Measurements from ENCODE around the gene HBEGF. TPM values are rescaled to one million over a fixed set of nuclear protein-coding genes. Genes with fewer than 3 reads are reported as not detected.

The HBEGF gene
- total RNA-seq, 2 experiments from 2014 or later, result 5.7 TPM

- DNase-seq, result no peak
- Mint-ChIP-seq H3K4me1 (no peaks in the 10 kb centered on the region), H3K4me3 (no peak overlapping the region), H3K9me3 (no peaks in the 10 kb centered on the region), H3K27me3 (no peaks in the 10 kb centered on the region), H3K27ac (no peak overlapping the region), H3K36me3 (no peaks in the 10 kb centered on the region)
Observed at GRCh38 chr5:140310434-140310833, 36.0 kb downstream of the HBEGF start.

DNA sequence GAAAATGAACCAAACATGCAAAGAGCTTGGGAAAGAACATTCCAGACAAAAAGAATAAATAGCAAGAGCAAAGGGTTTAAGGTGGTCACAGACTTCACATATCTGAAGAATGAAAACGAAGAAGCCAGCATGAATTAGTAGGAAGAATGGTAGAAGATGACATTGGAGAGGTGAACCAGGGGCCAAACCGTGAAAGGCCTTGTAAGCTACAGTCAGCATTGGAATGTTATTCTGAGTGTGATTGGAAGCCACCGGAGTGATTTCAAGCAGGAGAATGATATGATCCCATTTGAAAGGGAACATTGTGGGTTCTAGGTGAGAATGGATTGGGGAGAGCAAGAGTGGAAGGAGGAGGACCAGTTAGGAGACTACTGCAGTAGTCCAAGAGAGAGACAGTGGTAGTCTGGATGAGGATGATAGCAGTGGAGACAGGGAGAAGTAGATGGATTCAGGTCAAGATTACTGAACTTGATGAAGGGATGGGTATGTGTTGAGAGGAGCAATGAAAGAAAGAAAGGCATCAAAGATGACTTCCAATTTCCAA is 36.6 kb downstream of the HBEGF start:
- Mint-ChIP-seq H3K4me3 (no peak overlapping the region), H3K27ac (no peak overlapping the region), H3K9me3 (no peaks in the 10 kb centered on the region), H3K27me3 (no peaks in the 10 kb centered on the region), H3K4me1 (no peaks in the 10 kb centered on the region), H3K36me3 (no peaks in the 10 kb centered on the region)
- no peak for DNase-seq

DNA sequence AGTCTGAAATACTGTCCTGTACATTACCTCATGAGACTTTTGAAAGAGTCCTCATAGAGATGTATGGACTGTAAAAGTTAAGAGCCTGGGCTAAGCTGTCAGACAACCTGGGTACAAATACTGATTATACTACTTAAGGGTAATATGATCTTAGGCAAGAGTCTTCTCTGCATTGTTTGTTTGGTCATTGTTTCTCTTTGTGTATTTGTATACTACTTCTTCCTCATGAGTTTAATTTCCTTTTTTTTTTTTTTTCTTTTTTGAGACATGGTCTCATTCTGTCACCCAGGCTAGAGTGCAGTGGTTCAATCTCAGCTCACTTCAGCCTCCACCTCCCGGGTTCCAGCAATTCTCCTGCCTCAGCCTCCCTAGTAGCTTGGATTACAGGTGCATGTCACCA is 40.9 kb downstream of the HBEGF start:
- no peaks in the 10 kb centered on the region for H3K9me3 Mint-ChIP-seq
- DNase-seq, result no peak
- H3K36me3 Mint-ChIP-seq, result no peaks in the 10 kb centered on the region
- H3K27me3 Mint-ChIP-seq, result no peaks in the 10 kb centered on the region
- H3K27ac Mint-ChIP-seq, result no peak overlapping the region
- H3K4me1 Mint-ChIP-seq, result peaks cover 15% of the 10 kb centered on the region
- no peak overlapping the region for H3K4me3 Mint-ChIP-seq

DNA sequence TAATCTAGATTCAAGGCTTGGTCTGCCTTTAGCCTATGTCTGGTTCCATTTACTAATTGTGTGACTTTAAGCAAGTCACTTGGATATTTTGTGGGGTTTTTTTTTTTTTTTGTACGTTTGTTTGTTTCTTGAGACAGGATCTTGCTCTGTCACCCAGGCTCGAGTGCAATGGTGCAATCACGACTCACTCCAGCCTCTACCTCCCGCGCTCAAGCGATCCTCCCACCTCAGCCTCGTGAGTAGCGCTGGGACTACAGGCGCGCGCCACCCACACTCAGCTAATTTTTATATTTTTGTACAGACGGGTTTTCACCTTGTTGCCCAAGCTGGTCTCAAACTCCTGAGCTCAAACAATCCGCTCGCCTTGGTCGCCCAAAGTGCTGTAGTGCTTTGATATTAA is 42.4 kb downstream of the HBEGF start:
- no peak overlapping the region for H3K27ac Mint-ChIP-seq
- H3K9me3 Mint-ChIP-seq, result no peaks in the 10 kb centered on the region
- H3K4me1 Mint-ChIP-seq, result peaks cover 21% of the 10 kb centered on the region
- H3K36me3 Mint-ChIP-seq, result peaks cover 5% of the 10 kb centered on the region
- DNase-seq, result no peak
- no peaks in the 10 kb centered on the region for H3K27me3 Mint-ChIP-seq
- H3K4me3 Mint-ChIP-seq, result peak overlapping the region; percentile 34

GRCh38 chr5:140302786-140303639 is 43.4 kb downstream of the HBEGF start, which contains the start of gene PFDN1:
Gene PFDN1, minus strand, starts transcription at chr5:140303101. Its CDS starts 28 bp downstream, at chr5:140303073.
- H3K27ac Mint-ChIP-seq, result peak within 1 kb of the TSS; percentile 91
- H3K27me3 Mint-ChIP-seq, result no peaks in the 10 kb centered on the region
- peak; percentile 90 for DNase-seq
- peaks cover 25% of the 10 kb centered on the region for H3K4me1 Mint-ChIP-seq
- peak within 1 kb of the TSS; percentile 95 for H3K4me3 Mint-ChIP-seq
- no peaks in the 10 kb centered on the region for H3K9me3 Mint-ChIP-seq
- peaks cover 6% of the 10 kb centered on the region for H3K36me3 Mint-ChIP-seq

GRCh38 chr5:140301136-140301535 is 45.3 kb downstream of the HBEGF start:
- peaks cover 35% of the 10 kb centered on the region for H3K4me1 Mint-ChIP-seq
- no peaks in the 10 kb centered on the region for H3K9me3 Mint-ChIP-seq
- no peaks in the 10 kb centered on the region for H3K27me3 Mint-ChIP-seq
- H3K4me3 Mint-ChIP-seq, result peak overlapping the region; percentile 27
- H3K27ac Mint-ChIP-seq, result no peak overlapping the region
- no peak for DNase-seq
- H3K36me3 Mint-ChIP-seq, result peaks cover 11% of the 10 kb centered on the region

- no peak for DNase-seq
- H3K27ac Mint-ChIP-seq, result no peak overlapping the region
- H3K27me3 Mint-ChIP-seq, result no peaks in the 10 kb centered on the region
- peaks cover 11% of the 10 kb centered on the region for H3K36me3 Mint-ChIP-seq
- peaks cover 47% of the 10 kb centered on the region for H3K4me1 Mint-ChIP-seq
- H3K4me3 Mint-ChIP-seq, result no peak overlapping the region
- H3K9me3 Mint-ChIP-seq, result no peaks in the 10 kb centered on the region
Observed at GRCh38 chr5:140299056-140299455, 47.3 kb downstream of the HBEGF start.

GRCh38 chr5:140298183-140298601 is 48.2 kb downstream of the HBEGF start:
- H3K27ac Mint-ChIP-seq, result no peak overlapping the region
- peaks cover 11% of the 10 kb centered on the region for H3K36me3 Mint-ChIP-seq
- peaks cover 54% of the 10 kb centered on the region for H3K4me1 Mint-ChIP-seq

GRCh38 chr5:140297283-140297682 is 49.1 kb downstream of the HBEGF start:
- Mint-ChIP-seq H3K4me1 (peaks cover 57% of the 10 kb centered on the region), H3K27ac (no peak overlapping the region), H3K27me3 (no peaks in the 10 kb centered on the region), H3K9me3 (no peaks in the 10 kb centered on the region), H3K36me3 (peaks cover 11% of the 10 kb centered on the region), H3K4me3 (no peak overlapping the region)
- DNase-seq, result no peak

More at GRCh38 chr5:140298183-140298601, 48.2 kb downstream of the HBEGF start:
- Mint-ChIP-seq H3K4me3 (no peak overlapping the region), H3K27me3 (no peaks in the 10 kb centered on the region), H3K9me3 (no peaks in the 10 kb centered on the region)
- DNase-seq, result no peak

DNA sequence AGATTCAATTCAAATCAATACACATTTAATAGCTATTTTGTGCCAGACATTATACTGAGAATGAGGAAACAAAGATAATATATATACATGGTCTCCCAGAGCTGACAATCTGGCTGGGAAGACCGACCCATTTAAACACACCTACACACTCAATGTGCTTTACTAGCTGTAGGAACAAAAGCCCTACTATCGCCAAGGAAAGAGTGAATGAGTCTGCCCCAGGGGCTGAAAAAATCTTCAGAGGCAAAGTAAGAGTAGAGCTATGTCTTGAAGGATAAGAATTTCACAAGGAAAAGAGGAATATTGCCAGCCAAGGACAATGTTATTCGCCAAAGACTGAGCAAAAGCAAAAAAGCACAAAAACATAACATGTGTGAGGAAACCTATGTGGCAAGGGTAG is 50.1 kb downstream of the HBEGF start:
- no peaks in the 10 kb centered on the region for H3K9me3 Mint-ChIP-seq
- peaks cover 52% of the 10 kb centered on the region for H3K4me1 Mint-ChIP-seq
- H3K4me3 Mint-ChIP-seq, result no peak overlapping the region
- H3K36me3 Mint-ChIP-seq, result peaks cover 11% of the 10 kb centered on the region
- H3K27ac Mint-ChIP-seq, result no peak overlapping the region
- H3K27me3 Mint-ChIP-seq, result no peaks in the 10 kb centered on the region
- DNase-seq, result no peak

DNA sequence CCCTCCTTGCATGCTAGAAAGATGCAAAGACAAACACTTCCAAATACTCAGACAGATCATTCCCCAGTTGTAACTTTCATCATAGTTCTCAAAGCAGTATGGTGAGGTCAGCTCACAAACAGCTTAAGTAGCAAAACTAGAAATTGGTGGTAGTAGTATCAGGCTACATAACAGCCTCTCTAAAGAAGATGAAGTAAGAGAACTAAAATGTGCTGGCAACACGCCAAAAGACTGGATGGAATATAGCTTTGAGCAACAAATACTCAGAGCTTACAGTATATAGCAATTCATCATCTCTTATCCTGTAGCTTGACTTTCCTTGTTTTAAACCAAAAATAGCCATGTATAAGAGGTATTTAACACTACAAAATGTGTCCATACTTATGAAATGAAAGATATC is 51.0 kb downstream of the HBEGF start:
- H3K27ac Mint-ChIP-seq, result peak overlapping the region; percentile 14
- no peaks in the 10 kb centered on the region for H3K27me3 Mint-ChIP-seq
- H3K4me3 Mint-ChIP-seq, result no peak overlapping the region
- no peak for DNase-seq
- H3K9me3 Mint-ChIP-seq, result no peaks in the 10 kb centered on the region
- H3K36me3 Mint-ChIP-seq, result peaks cover 11% of the 10 kb centered on the region
- H3K4me1 Mint-ChIP-seq, result peaks cover 51% of the 10 kb centered on the region

GRCh38 chr5:140294753-140295152 is 51.6 kb downstream of the HBEGF start:
- peaks cover 7% of the 10 kb centered on the region for H3K36me3 Mint-ChIP-seq
- no peaks in the 10 kb centered on the region for H3K9me3 Mint-ChIP-seq
- H3K27ac Mint-ChIP-seq, result no peak overlapping the region
- H3K27me3 Mint-ChIP-seq, result no peaks in the 10 kb centered on the region
- H3K4me1 Mint-ChIP-seq, result peaks cover 49% of the 10 kb centered on the region
- H3K4me3 Mint-ChIP-seq, result no peak overlapping the region
- no peak for DNase-seq

DNA sequence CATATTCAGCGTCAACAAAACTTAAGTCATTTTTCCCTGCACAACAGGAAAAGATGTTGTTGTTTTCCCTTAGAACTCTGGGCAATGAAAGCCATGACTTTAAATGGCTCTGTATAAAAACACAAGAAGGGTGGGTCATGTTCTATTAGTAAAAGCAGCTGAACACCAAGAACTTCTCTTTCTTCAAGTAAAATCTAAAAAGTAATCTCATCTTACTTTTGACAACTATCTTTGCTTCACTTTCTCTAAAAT is 52.6 kb downstream of the HBEGF start:
- no peak for DNase-seq
- H3K36me3 Mint-ChIP-seq, result peaks cover 5% of the 10 kb centered on the region
- no peak overlapping the region for H3K4me3 Mint-ChIP-seq
- H3K4me1 Mint-ChIP-seq, result peaks cover 47% of the 10 kb centered on the region
- H3K27ac Mint-ChIP-seq, result no peak overlapping the region
- no peaks in the 10 kb centered on the region for H3K27me3 Mint-ChIP-seq
- no peaks in the 10 kb centered on the region for H3K9me3 Mint-ChIP-seq

GRCh38 chr5:140293091-140293848 is 53.1 kb downstream of the HBEGF start:
- Mint-ChIP-seq H3K4me3 (no peak overlapping the region), H3K27ac (no peak overlapping the region), H3K9me3 (no peaks in the 10 kb centered on the region), H3K27me3 (no peaks in the 10 kb centered on the region), H3K36me3 (peaks cover 5% of the 10 kb centered on the region), H3K4me1 (peaks cover 46% of the 10 kb centered on the region)
- no peak for DNase-seq

GRCh38 chr5:140292212-140293036 is 54.0 kb downstream of the HBEGF start:
- Mint-ChIP-seq H3K27ac (no peak overlapping the region), H3K4me1 (peaks cover 43% of the 10 kb centered on the region), H3K9me3 (no peaks in the 10 kb centered on the region), H3K4me3 (no peak overlapping the region), H3K36me3 (peaks cover 5% of the 10 kb centered on the region), H3K27me3 (no peaks in the 10 kb centered on the region)
- DNase-seq, result no peak
